Breast epithelium (tissue), 3 donors: Measurements from ENCODE around the gene GGPS1.

Source experiments
- POLR2A ChIP-seq: fragments of 450-650 bp; IDR thresholded peaks from one replicate; pipeline ENCODE4 v1.6.1; 2016; ENCODE audit warnings: antibody characterized with exemption, mild to moderate bottlenecking, moderate library complexity
- TF ChIP-seq, protein P1 (sequence below), 3 donors: fragments of 450-650 bp; IDR thresholded peaks; one replicate each; pipeline ENCODE4 v1.5.1; 2016 to 2017; ENCODE audit warnings: antibody characterized with exemption in 3 of 3, mild to moderate bottlenecking in 3 of 3, moderate library complexity in 3 of 3

DNA sequence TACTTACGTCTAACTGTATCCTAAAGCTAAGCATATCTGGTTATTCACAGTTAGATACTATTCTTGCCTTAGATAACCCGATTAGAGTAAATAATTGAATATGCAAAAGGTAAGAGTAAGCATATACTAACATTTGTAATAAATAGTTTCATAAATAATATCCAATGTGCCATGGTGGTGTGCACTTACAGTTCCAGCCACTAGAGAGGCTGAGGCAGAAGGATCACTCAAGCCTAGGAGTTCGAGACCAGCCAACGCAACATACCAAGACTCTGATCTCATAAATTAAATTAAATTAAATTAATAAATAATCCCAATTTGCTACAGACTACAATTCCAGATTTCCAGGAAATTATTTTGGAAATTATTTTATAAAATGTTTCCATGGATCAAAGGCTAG is 12.6 kb upstream of the GGPS1 start:
- TF ChIP-seq, protein P1, sequence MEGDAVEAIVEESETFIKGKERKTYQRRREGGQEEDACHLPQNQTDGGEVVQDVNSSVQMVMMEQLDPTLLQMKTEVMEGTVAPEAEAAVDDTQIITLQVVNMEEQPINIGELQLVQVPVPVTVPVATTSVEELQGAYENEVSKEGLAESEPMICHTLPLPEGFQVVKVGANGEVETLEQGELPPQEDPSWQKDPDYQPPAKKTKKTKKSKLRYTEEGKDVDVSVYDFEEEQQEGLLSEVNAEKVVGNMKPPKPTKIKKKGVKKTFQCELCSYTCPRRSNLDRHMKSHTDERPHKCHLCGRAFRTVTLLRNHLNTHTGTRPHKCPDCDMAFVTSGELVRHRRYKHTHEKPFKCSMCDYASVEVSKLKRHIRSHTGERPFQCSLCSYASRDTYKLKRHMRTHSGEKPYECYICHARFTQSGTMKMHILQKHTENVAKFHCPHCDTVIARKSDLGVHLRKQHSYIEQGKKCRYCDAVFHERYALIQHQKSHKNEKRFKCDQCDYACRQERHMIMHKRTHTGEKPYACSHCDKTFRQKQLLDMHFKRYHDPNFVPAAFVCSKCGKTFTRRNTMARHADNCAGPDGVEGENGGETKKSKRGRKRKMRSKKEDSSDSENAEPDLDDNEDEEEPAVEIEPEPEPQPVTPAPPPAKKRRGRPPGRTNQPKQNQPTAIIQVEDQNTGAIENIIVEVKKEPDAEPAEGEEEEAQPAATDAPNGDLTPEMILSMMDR (IDR thresholded peaks at IDR 0.05), result no peak
- TF ChIP-seq POLR2A, result no peak
